ENCODE measurements around the gene WDR87.
A peak's percentile ranks its signal among the peaks of the same experiment; 100 is the strongest.

The WDR87 gene

GRCh38 chr19:37905946-37906868, at the start of gene WDR87:
TSS of gene WDR87 (minus strand) at chr19:37906594. CDS start at chr19:37898239, 8,355 bp downstream.
- DNase-seq (ENCODE audit: low spot score), result no peak

GRCh38 chr19:37955986-37956385, 49.6 kb upstream of the WDR87 start:
- no peak for DNase-seq (ENCODE audit: low spot score)

- DNase-seq (ENCODE audit: low spot score), result no peak
Measured at GRCh38 chr19:37954421-37954874, 48.1 kb upstream of the WDR87 start.

GRCh38 chr19:37953918-37954303, 47.5 kb upstream of the WDR87 start:
- no peak for DNase-seq (ENCODE audit: low spot score)

- peak; percentile 81 for DNase-seq (ENCODE audit: low spot score)
Measured at GRCh38 chr19:37953171-37953917, 47.0 kb upstream of the WDR87 start.

- DNase-seq (ENCODE audit: low spot score), result no peak
Measured at GRCh38 chr19:37951816-37952210, 45.4 kb upstream of the WDR87 start.

- DNase-seq (ENCODE audit: low spot score), result no peak
Measured at GRCh38 chr19:37950471-37951175, 44.2 kb upstream of the WDR87 start.

GRCh38 chr19:37948362-37948761, 42.0 kb upstream of the WDR87 start:
- no peak for DNase-seq (ENCODE audit: low spot score)

- DNase-seq (ENCODE audit: low spot score), result no peak
Measured at GRCh38 chr19:37947778-37948177, 41.4 kb upstream of the WDR87 start.

GRCh38 chr19:37946132-37946531, 39.7 kb upstream of the WDR87 start:
- no peak for DNase-seq (ENCODE audit: low spot score)

- no peak for DNase-seq (ENCODE audit: low spot score)
Measured at GRCh38 chr19:37943480-37943879, 37.1 kb upstream of the WDR87 start.

GRCh38 chr19:37942516-37942902, 36.1 kb upstream of the WDR87 start:
- DNase-seq (ENCODE audit: low spot score), result no peak

- no peak for DNase-seq (ENCODE audit: low spot score)
Measured at GRCh38 chr19:37941782-37942515, 35.6 kb upstream of the WDR87 start.

- DNase-seq (ENCODE audit: low spot score), result no peak
Measured at GRCh38 chr19:37938353-37938752, 32.0 kb upstream of the WDR87 start.

- no peak for DNase-seq (ENCODE audit: low spot score)
Measured at GRCh38 chr19:37936886-37937285, 30.5 kb upstream of the WDR87 start.

- DNase-seq (ENCODE audit: low spot score), result no peak
Measured at GRCh38 chr19:37936166-37936565, 29.8 kb upstream of the WDR87 start.

GRCh38 chr19:37935341-37935740, 28.9 kb upstream of the WDR87 start:
- no peak for DNase-seq (ENCODE audit: low spot score)

- DNase-seq (ENCODE audit: low spot score), result no peak
Measured at GRCh38 chr19:37933937-37934358, 27.6 kb upstream of the WDR87 start.

GRCh38 chr19:37932985-37933936, 26.9 kb upstream of the WDR87 start:
- DNase-seq (ENCODE audit: low spot score), result no peak

- peak; percentile 72 for DNase-seq (ENCODE audit: low spot score)
Measured at GRCh38 chr19:37931881-37932655, 25.7 kb upstream of the WDR87 start.
